Measurements from ENCODE around the gene CDKN1C. TPM values are rescaled to one million over a fixed set of nuclear protein-coding genes. Genes with fewer than 3 reads are reported as not detected.
A peak's percentile ranks its signal among the peaks of the same experiment; 100 is the strongest.

The CDKN1C gene
- total RNA-seq, 1 experiment from 2014 or later: 15.4 TPM

DNA sequence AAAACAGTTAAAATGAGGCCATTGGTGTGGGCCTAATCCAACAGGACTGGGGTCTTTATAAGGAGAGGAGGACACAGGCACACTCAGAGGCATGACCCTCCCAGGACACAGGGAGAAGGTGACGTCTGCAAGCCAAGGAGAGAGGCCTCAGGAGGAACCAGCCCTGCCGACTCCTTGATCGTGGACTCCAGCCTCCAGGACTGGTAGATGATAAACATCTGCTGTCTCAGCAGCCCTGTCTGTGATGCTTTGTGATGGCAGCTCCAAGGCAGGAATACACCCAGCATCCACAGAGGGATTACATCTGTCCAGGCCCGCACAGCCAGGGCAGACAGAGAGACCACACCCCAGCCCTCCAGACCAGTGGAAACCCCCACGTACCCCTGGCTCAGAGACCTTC is 18.4 kb downstream of the CDKN1C start:
- H4K91ac ChIP-seq (ENCODE audit: insufficient read length, low read depth, low read length): no peak overlapping the region
- TF ChIP-seq, protein P1, sequence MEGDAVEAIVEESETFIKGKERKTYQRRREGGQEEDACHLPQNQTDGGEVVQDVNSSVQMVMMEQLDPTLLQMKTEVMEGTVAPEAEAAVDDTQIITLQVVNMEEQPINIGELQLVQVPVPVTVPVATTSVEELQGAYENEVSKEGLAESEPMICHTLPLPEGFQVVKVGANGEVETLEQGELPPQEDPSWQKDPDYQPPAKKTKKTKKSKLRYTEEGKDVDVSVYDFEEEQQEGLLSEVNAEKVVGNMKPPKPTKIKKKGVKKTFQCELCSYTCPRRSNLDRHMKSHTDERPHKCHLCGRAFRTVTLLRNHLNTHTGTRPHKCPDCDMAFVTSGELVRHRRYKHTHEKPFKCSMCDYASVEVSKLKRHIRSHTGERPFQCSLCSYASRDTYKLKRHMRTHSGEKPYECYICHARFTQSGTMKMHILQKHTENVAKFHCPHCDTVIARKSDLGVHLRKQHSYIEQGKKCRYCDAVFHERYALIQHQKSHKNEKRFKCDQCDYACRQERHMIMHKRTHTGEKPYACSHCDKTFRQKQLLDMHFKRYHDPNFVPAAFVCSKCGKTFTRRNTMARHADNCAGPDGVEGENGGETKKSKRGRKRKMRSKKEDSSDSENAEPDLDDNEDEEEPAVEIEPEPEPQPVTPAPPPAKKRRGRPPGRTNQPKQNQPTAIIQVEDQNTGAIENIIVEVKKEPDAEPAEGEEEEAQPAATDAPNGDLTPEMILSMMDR (conservative IDR thresholded peaks at IDR 0.05): no peak
- H3K18ac ChIP-seq (ENCODE audit: insufficient read length, low read depth, low read length): no peak overlapping the region
- no peak for DNase-seq
- no peak overlapping the region for H2BK20ac ChIP-seq (ENCODE audit: low read depth, low read length, poor library complexity, severe bottlenecking)
- H2BK120ac ChIP-seq (ENCODE audit: low read depth, low read length, poor library complexity, severe bottlenecking): no peak overlapping the region
- no peak overlapping the region for H2BK12ac ChIP-seq (ENCODE audit: insufficient read length, low read depth, low read length)
- H2BK5ac ChIP-seq (ENCODE audit: insufficient read length, low read length): no peak overlapping the region
- H2AFZ ChIP-seq (ENCODE audit: low read length): no peak overlapping the region
- H3K23me2 ChIP-seq (ENCODE audit: insufficient read length, low read depth, low read length, poor library complexity, severe bottlenecking): peaks cover 9% of the 10 kb centered on the region
- H2BK15ac ChIP-seq (ENCODE audit: low read depth, low read length): no peak overlapping the region
- H3K23ac ChIP-seq (ENCODE audit: insufficient read length, low read depth, low read length): no peak overlapping the region
- no peak overlapping the region for H3K4me2 ChIP-seq (ENCODE audit: insufficient read depth, insufficient read length, low read length)
- H2AK5ac ChIP-seq (ENCODE audit: insufficient read length, low read length): no peak overlapping the region
- WGBS (ENCODE audit: extremely low coverage, insufficient read length, low lambda C conversion rate): no CpG with 5 or more reads among the region's 5 CpGs
- H3K4me1 ChIP-seq (ENCODE audit: insufficient read depth, low read length): no peaks in the 10 kb centered on the region
- Mint-ChIP-seq H3K27ac (0 out of 7 replicates have a peak overlapping the region, but pooled peaks of 1 of the 3 experiments have one; percentile 43), H3K4me1 (peaks cover 54 to 65% of the 10 kb centered on the region in 2 experiments), H3K4me3 (peak overlapping the region in 1 of 2 experiments; percentile 62; a peak in 2 of 5 replicates), H3K27me3 (ENCODE audit: low read depth) (peaks cover 85% of the 10 kb centered on the region), H3K36me3 (ENCODE audit: insufficient read depth in 1 of 3, low read depth in 3 of 3) (peaks cover 2 to 8% (median 3%) of the 10 kb centered on the region in 3 experiments; a peak in 5 of 7 replicates), H3K9me3 (peaks cover 8 to 9% of the 10 kb centered on the region in 2 experiments; a peak in 4 of 5 replicates)
- no peaks in the 10 kb centered on the region for H3K9me3 ChIP-seq (ENCODE audit: control insufficient read depth, low read depth, low read length)
- H3K56ac ChIP-seq (ENCODE audit: insufficient read length, low read depth, low read length): no peak overlapping the region
- peaks cover 32% of the 10 kb centered on the region for H3K27me3 ChIP-seq (ENCODE audit: insufficient read depth, low read length)
- no peak overlapping the region for H3K27ac ChIP-seq (ENCODE audit: insufficient read length, low read depth, low read length)
- H4K20me1 ChIP-seq (ENCODE audit: control insufficient read depth, insufficient read depth, insufficient read length): no peaks in the 10 kb centered on the region
- H3K9ac ChIP-seq (ENCODE audit: extremely low read depth, insufficient read length, low read length): no peak overlapping the region
- H4K5ac ChIP-seq (ENCODE audit: insufficient read length, low read depth, low read length): no peak overlapping the region
- no peaks in the 10 kb centered on the region for H3K79me2 ChIP-seq (ENCODE audit: insufficient read depth, low read length)
- no peak overlapping the region for H3T11ph ChIP-seq (ENCODE audit: low read length)
- H3K79me1 ChIP-seq (ENCODE audit: insufficient read depth, low read depth, low read length, poor library complexity, severe bottlenecking): no peaks in the 10 kb centered on the region
- no peak overlapping the region for H3K4ac ChIP-seq (ENCODE audit: low read depth, low read length)
- H4K8ac ChIP-seq (replicated peaks; ENCODE audit: insufficient read length, low read depth, low read length): no peak overlapping the region
- H3K14ac ChIP-seq (ENCODE audit: insufficient read depth, low read length): no peak overlapping the region
